ENCODE measurements around the gene LAGE3.

The LAGE3 gene

DNA sequence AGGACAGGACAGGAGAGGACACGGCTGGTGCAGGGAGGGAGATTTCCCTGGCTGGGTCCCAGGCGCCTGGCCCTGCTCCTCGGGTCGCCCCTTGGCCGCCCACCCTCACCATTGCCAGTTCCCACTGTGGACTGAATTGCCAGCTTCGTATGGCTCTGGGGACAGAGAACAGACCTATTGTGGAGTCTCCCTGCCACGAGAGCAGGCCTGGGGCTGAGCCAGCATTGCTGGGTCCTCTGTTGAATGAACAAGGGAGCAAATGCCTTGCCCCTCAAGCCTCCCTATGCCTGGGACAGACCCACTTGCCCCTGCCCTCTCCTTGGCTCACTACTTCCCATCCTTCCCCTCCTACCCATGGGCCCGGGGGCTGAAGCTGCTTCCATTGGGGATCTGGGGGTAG lies 16.7 kb downstream of the LAGE3 start:
- TF ChIP-seq, protein P1, sequence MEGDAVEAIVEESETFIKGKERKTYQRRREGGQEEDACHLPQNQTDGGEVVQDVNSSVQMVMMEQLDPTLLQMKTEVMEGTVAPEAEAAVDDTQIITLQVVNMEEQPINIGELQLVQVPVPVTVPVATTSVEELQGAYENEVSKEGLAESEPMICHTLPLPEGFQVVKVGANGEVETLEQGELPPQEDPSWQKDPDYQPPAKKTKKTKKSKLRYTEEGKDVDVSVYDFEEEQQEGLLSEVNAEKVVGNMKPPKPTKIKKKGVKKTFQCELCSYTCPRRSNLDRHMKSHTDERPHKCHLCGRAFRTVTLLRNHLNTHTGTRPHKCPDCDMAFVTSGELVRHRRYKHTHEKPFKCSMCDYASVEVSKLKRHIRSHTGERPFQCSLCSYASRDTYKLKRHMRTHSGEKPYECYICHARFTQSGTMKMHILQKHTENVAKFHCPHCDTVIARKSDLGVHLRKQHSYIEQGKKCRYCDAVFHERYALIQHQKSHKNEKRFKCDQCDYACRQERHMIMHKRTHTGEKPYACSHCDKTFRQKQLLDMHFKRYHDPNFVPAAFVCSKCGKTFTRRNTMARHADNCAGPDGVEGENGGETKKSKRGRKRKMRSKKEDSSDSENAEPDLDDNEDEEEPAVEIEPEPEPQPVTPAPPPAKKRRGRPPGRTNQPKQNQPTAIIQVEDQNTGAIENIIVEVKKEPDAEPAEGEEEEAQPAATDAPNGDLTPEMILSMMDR (IDR thresholded peaks at IDR 0.05), result no peak

DNA sequence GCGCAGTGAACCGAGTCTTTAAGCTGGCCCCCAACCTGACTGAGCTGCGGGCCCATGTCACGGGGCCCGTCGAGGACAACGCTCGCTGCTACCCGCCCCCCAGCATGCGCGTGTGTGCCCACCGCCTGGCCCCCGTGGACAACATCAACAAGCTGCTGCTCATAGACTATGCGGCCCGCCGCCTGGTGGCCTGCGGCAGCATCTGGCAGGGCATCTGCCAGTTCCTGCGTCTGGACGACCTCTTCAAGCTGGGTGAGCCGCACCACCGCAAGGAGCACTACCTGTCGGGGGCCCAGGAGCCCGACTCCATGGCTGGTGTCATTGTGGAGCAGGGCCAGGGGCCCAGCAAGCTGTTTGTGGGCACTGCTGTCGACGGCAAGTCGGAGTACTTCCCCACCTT lies 18.8 kb downstream of the LAGE3 start:
- TF ChIP-seq, protein P1 (IDR thresholded peaks at IDR 0.05), result no peak

DNA sequence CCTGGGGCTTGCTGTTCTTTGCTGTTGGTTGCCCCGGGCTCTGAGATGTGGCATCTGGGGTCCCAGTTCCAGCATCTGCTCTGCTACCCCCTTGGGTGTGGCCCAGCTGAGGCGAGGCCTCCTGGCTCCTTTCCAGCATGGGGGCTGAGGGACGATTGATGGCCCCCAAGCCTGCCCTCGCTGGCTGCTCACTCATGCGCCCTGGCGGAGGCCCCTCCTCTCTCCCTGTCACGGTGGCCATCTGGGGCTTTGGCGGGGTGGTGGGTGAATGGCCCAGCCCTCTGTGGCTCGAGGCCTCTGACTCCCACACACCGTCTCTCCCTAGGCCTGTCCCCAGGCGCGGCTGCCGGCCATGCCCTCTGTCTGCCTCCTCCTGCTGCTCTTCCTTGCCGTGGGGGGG lies 19.2 kb downstream of the LAGE3 start:
- TF ChIP-seq, protein P1 (IDR thresholded peaks at IDR 0.05), result no peak

DNA sequence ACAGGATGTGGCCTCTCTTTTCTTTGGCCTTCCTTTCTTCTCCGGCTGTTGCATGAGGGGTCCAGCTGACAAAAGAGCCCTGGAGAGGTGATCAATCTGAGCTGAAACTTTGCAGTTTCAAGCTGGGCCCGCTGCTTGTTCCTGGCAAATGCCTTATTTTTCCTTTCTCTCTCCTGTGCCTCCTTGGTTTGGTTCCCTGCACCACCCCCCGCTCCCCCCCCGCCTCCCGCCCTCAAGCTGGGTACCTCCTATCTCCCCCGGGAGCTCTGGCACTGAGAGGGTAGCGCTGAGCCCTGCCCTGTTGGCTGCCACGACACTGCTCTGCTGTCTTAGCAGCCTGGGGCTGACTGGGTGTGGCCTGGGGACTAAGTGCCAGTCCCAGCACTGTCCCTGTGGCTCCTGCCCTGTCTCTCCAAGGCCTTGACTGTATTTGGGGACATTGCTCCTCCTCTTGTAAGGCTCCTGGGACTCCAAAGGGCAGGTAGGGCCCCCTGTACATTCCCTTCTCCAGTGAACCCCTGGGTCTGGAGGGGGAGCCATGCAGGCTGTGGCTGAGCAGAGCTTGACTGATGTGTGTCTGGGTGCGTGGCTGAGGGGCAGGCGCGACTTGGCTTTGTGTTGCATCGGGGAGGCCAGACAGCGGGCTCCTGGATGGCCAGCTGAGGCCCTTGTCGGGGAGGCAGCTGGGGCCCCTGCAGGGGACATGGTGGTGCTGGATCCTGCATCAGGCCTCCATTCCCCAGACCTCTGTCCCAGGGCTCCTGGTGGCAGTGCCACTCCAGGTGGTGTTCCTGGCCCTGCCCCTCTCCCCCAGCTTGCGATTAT lies 19.9 kb downstream of the LAGE3 start:
- TF ChIP-seq, protein P1 (IDR thresholded peaks at IDR 0.05), result no peak

DNA sequence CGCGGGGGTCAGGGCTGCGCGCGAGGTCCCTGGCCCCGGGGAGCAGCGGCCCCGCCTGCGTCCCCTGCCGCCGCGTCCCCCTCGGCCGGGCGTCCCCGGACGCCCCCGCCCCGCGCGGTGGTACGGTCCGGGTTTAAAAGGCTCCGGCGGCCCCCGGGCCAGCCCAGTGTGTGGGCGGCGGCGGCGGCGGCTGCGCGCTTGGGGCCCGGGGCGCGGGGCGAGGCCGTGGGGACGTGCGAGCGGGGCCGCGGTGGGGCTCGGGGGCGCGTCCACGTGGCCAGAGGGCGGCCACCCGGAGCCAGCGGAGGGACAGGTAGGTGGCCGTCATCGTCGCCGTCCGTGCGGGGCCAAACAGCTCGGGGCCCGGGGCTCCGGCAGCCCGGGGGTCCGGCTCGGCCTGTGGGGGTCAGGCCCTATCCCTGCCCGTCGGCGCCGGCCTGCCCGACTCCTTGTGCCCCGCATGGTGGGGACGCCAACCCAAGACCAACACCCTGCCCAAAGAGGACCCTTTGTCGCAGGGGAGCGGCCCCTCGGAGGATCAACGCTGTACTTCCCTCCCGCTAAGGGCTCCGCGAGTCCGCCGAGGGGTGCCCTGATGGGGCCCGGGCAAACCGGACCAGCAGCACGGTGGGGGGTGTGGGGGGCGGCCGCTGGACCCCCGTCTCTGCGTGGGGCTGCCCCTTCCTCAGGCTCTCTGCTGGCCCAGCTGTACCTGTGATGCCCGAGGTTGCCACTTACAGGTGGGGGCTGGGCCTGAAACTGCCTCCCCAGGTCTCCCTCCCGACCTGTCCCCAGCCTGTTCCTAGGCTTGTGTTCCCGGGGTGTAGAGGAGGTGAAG lies 20.7 kb downstream of the LAGE3 start, which contains the start of gene PLXNA3:
Gene PLXNA3, plus strand, starts transcription at position 166 of the 838 bp plus-strand sequence. CDS start 1,903 bp downstream, outside the sequence.
- TF ChIP-seq, protein P1 (IDR thresholded peaks at IDR 0.05), result no peak

DNA sequence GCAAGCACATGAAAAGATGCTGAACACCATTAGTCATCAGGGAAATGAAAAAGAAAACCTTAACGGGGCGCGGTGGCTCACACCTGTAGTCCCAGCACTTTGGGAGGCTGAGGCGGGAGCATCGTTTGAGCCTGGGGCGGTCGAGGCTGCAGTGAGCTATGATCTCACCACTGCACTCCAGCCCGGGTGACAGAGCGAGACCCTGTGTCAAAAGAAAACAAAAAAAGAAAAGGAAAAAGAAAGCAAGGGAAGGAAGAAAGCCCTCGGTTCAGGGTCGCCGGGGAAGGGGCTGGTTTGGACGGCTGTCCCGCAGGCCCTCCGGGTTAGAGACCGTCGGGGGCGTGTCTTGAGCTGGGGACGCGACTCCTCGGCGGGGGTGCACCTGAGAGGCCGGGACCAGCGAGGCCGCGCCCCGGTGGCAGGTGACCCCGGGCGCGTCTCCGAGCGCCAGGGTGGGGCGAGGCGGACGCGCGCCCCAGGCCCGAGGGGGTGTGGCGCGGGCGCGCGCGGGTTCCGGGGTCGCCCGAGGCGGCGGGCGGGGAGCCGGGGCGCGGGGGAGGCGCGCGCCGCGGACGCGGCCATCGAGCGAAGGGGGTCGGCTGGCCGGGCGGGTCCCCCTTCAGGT lies 21.5 kb downstream of the LAGE3 start:
- TF ChIP-seq, protein P1 (IDR thresholded peaks at IDR 0.05), result no peak

DNA sequence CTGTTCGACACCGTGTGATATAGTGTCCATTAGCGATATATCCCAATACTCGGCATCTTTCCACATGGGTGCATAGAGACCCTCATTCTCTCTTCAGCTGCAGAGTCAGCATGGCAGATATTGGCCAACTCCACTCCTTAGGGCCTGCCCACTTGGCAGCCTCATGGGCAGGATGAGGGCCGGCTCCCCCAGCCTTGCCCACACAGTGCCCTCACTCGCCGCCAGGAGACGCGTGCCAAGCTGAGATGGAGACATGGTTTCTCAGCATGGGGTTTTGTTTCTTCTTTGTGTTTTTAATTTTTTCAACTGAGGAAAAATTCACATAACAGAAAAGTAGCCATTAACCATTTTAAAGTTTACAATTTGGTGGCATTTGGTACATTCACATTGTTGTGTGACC lies 26.3 kb downstream of the LAGE3 start:
- TF ChIP-seq, protein P1 (IDR thresholded peaks at IDR 0.05), result no peak
